Inflammatory macrophage (primary cell): ENCODE results near the gene AGFG2.

Source experiments
- DNase-seq, 2 donors: peaks; one replicate each; pipeline ENCODE4 v3.0.0-alpha.2; 2020 to 2022

The AGFG2 gene

GRCh38 chr7:100613412-100614175, 74.6 kb downstream of the AGFG2 start:
- DNase-seq: peak; percentile 5 to 58

GRCh38 chr7:100614308-100614861, 75.4 kb downstream of the AGFG2 start:
- no peak for DNase-seq
